A673 (cell line): ENCODE data around the gene SDK1. TPM values are rescaled to one million over a fixed set of nuclear protein-coding genes. Genes with fewer than 3 reads are reported as not detected.

Source experiments
- BruUV-seq: library from RNA; stranded (reverse); fragments of 400-500 nt; replicated peaks from 2 replicates; lab custom pipeline; 2021; lab: Mats Ljungman, UMichigan
- CTCF ChIA-PET: fragments of 300-600 bp; sonication (Branson Sonifier 250); formaldehyde crosslinking; loops from one replicate; lab custom pipeline; 2022; ENCODE audit warnings: antibody characterized with exemption; lab: Charles Lee
- POLR2A ChIA-PET: fragments of 300-600 bp; sonication (Branson Sonifier 250); formaldehyde crosslinking; loops from one replicate; lab custom pipeline; 2022; ENCODE audit warnings: antibody characterized with exemption; ENCODE audit not compliant: low non-redundant PET; lab: Charles Lee
- DNase-seq: peaks from one replicate; pipeline ENCODE4 v3.0.0-alpha.2; 2015; ENCODE audit warnings: low spot score
- H3K27ac ChIP-seq: fragments of 200-600 bp; sonication (generic); 2 replicates; pipeline ENCODE4 v1.5.1; 2016; ENCODE audit warnings: mixed run types, low read depth, mild to moderate bottlenecking, mixed read lengths, antibody characterized with exemption, low read length; ENCODE audit not compliant: poor library complexity, severe bottlenecking
- H3K27me3 ChIP-seq: fragments of 200-600 bp; sonication (generic); replicated peaks from 2 replicates; pipeline ENCODE4 v1.6.1; 2017; ENCODE audit warnings: mixed run types, low read depth, mild to moderate bottlenecking, mixed read lengths, antibody characterized with exemption, low read length; ENCODE audit not compliant: insufficient read depth, poor library complexity
- H3K36me3 ChIP-seq: fragments of 200-600 bp; sonication (generic); 2 replicates; pipeline ENCODE4 v1.6.1; 2016; ENCODE audit warnings: mixed run types, mild to moderate bottlenecking, mixed read lengths, antibody characterized with exemption, low read length; ENCODE audit not compliant: insufficient read depth, poor library complexity, severe bottlenecking
- H3K4me1 ChIP-seq: fragments of 200-600 bp; sonication (generic); 2 replicates; pipeline ENCODE4 v1.6.1; 2017; ENCODE audit warnings: mixed run types, mild to moderate bottlenecking, mixed read lengths, antibody characterized with exemption, low read length; ENCODE audit not compliant: insufficient read depth, poor library complexity, severe bottlenecking
- H3K4me3 ChIP-seq: fragments of 200-600 bp; sonication (generic); 2 replicates; pipeline ENCODE4 v1.5.1; 2016; ENCODE audit warnings: low read depth, mixed run types, mild to moderate bottlenecking, mixed read lengths, low read length; ENCODE audit not compliant: poor library complexity, severe bottlenecking
- H3K9me3 ChIP-seq: fragments of 200-600 bp; sonication (generic); 2 replicates; pipeline ENCODE4 v1.6.1; 2016; ENCODE audit warnings: mixed run types, low read depth, mild to moderate bottlenecking, mixed read lengths, antibody characterized with exemption, low read length; ENCODE audit not compliant: poor library complexity, severe bottlenecking
- EZH2 ChIP-seq: fragments of 200-600 bp; sonication (generic); IDR thresholded peaks from 2 replicates; pipeline ENCODE4 v1.6.1; 2017; ENCODE audit warnings: borderline replicate concordance, low read depth, mild to moderate bottlenecking, mixed read lengths, antibody characterized with exemption, low read length; ENCODE audit not compliant: poor library complexity, severe bottlenecking
- intact Hi-C: fragments of 100-400 bp; cut with micrococcal nuclease; formaldehyde crosslinking; loops from one replicate; pipeline ENCODE4 v1.10.0; 2022; ENCODE audit not compliant: unreplicated experiment
- total RNA-seq: library from RNA; stranded (reverse); gene quantifications from 2 replicates; pipeline ENCODE4 v1.2.3, GENCODE V29; 2021
- TF ChIP-seq, protein P1 (sequence below): fragments of 300-800, 200-600 bp; sonication (generic); conservative IDR thresholded peaks from 2 replicates; pipeline ENCODE4 v1.5.1; 2017; ENCODE audit warnings: low read depth, mild to moderate bottlenecking, antibody characterized with exemption, low read length, moderate library complexity, mixed read lengths

Gene SDK1
- total RNA-seq, 1 experiment from 2014 or later = 14.7 TPM

DNA sequence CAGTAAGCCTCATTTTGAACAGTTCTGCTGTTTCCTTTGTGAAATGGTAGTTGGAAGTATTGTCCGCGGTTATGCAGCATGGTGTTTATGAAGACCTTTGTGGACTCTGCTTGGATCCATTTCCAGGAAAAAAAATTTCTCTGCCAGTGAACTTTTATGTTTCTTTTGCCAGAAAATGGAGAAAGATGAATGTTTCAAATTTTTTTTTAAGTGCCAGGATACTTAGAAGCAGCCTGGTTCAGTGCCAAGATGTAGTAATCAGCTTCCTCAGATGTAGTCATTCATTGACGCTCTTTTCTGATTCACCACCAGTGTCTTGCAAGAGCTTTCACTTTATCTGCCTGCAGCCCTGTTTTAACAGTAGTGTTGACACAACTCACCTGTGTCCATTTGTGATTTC, 258.2 kb downstream of the SDK1 start:
- peak; percentile 53 for DNase-seq
- ChIA-PET CTCF (no interaction called here), POLR2A (no interaction called here)
- intact Hi-C loops = no loop called here
- no TSS peak for BruUV-seq
- H3K4me1 ChIP-seq = peaks cover 14% of the 10 kb centered on the region
- TF ChIP-seq, protein P1, sequence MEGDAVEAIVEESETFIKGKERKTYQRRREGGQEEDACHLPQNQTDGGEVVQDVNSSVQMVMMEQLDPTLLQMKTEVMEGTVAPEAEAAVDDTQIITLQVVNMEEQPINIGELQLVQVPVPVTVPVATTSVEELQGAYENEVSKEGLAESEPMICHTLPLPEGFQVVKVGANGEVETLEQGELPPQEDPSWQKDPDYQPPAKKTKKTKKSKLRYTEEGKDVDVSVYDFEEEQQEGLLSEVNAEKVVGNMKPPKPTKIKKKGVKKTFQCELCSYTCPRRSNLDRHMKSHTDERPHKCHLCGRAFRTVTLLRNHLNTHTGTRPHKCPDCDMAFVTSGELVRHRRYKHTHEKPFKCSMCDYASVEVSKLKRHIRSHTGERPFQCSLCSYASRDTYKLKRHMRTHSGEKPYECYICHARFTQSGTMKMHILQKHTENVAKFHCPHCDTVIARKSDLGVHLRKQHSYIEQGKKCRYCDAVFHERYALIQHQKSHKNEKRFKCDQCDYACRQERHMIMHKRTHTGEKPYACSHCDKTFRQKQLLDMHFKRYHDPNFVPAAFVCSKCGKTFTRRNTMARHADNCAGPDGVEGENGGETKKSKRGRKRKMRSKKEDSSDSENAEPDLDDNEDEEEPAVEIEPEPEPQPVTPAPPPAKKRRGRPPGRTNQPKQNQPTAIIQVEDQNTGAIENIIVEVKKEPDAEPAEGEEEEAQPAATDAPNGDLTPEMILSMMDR = no peak
- no peak for TF ChIP-seq EZH2
- no peak overlapping the region for H3K27ac ChIP-seq
- H3K36me3 ChIP-seq = no peaks in the 10 kb centered on the region
- peak overlapping the region; percentile 12 for H3K4me3 ChIP-seq
- H3K9me3 ChIP-seq = peaks cover 10% of the 10 kb centered on the region
- H3K27me3 ChIP-seq = no peaks in the 10 kb centered on the region

DNA sequence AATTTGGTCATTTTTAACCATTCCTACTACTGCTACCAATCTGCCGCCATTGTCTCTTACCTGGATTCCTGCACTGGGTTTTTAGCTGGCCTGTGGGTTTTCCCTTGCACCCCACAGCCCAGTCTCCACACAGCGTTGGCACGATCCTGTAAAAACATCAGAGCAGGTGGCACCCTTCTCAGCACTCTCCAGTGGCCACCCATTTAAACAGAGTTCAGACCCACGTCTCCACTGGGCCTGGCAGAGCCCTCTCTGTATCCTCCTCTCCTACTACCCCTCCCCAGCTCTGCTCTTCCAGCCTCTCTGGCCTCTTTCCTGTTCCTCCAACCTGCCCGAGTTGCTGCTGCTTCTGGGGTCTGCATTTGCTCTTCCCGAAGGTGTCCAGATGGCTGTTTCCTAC, 259.4 kb downstream of the SDK1 start:
- BruUV-seq = no TSS peak

DNA sequence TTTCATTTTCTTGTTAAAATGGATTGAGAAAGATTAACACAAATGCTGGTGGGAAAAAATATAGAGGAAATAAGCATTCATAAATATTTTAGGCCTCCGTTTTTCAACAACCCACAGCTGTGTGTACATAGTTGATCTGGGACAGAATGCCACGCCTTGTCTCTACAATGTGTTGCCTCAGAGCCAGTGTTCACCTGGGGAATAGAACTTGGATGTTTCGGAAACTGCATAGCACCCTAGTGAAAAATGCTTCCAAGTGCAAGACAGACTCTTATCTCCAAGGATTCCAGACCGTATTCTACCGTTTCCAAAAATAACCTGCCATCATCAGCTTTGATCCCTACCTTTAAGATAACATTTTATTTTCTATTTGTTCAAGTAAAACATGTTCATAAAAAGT, 260.9 kb downstream of the SDK1 start:
- no peak for TF ChIP-seq EZH2
- TF ChIP-seq, protein P1 = no peak
- H3K9me3 ChIP-seq = peaks cover 7% of the 10 kb centered on the region
- POLR2A ChIA-PET = no interaction called here
- intact Hi-C loops = no loop called here
- DNase-seq = no peak
- H3K4me3 ChIP-seq = no peak overlapping the region
- H3K27me3 ChIP-seq = no peaks in the 10 kb centered on the region
- no peak overlapping the region for H3K27ac ChIP-seq
- CTCF ChIA-PET = no interaction called here
- no TSS peak for BruUV-seq
- peaks cover 14% of the 10 kb centered on the region for H3K4me1 ChIP-seq
- no peaks in the 10 kb centered on the region for H3K36me3 ChIP-seq

More for the DNA sequence above, 259.4 kb downstream of the SDK1 start:
- POLR2A ChIA-PET = no interaction called here
- CTCF ChIA-PET = no interaction called here
- no peak overlapping the region for H3K4me3 ChIP-seq
- DNase-seq = no peak
- H3K9me3 ChIP-seq = peaks cover 7% of the 10 kb centered on the region
- H3K27me3 ChIP-seq = no peaks in the 10 kb centered on the region
- TF ChIP-seq, protein P1 = no peak
- TF ChIP-seq EZH2 = no peak
- intact Hi-C loops = no loop called here
- peaks cover 14% of the 10 kb centered on the region for H3K4me1 ChIP-seq
- no peak overlapping the region for H3K27ac ChIP-seq
- no peaks in the 10 kb centered on the region for H3K36me3 ChIP-seq
